ENCODE results near the gene SYT2.
"Not testable (repeated sequence)": the region's sequence is repeated elsewhere in the genome, so short reads cannot be mapped to it uniquely, and the experiment has no call there.

Gene SYT2

DNA sequence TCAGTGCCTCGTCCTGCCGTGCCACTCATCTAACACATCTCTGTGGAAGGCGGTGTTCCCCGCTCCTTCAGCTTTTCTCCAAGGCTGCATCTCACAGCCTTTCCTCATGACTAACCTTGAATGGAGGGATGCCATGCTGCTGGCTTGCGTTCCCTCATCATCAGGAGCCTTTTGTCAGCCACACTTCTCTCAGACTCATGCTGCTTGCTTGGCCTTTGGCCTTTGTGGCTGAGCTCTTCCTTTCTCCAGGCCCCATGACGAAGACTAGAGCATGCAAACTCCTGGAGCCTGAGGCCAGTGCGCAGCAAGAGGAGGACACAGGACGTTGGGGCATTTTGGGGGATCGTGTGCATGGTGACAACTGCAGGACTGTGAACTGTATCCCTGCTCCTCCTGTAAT, 70.8 kb downstream of the SYT2 start:
- no peak for DNase-seq

DNA sequence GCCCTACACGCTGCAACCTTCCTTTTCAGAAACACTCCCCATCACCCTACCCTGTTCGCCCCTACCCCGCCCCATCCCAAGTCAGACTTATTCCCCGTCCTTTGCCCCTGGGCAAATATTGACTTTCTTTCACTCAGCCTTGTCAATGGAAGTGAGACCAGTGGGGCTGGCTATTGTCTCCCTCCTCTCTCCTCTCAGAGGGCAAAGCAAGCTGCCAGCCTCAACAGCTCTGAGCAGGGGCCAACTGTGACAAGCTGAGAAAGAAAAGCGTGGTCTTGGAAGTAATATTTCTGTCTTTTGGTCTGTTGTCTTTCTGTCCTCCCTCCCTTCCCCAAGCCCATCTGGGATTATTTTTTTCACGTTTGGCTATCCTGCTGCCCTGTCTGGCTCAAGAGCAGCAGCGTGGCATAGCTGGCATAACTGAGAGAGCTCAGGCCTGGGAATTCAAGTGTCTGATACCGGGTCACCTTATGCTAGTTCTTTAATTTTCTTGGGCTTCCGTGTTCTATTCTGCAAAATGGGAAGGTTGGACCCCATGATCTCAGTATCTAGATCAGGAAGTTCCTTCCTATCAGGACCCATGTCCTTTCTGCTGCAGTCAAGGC, 71.5 kb downstream of the SYT2 start:
- not testable (repeated sequence) for DNase-seq

DNA sequence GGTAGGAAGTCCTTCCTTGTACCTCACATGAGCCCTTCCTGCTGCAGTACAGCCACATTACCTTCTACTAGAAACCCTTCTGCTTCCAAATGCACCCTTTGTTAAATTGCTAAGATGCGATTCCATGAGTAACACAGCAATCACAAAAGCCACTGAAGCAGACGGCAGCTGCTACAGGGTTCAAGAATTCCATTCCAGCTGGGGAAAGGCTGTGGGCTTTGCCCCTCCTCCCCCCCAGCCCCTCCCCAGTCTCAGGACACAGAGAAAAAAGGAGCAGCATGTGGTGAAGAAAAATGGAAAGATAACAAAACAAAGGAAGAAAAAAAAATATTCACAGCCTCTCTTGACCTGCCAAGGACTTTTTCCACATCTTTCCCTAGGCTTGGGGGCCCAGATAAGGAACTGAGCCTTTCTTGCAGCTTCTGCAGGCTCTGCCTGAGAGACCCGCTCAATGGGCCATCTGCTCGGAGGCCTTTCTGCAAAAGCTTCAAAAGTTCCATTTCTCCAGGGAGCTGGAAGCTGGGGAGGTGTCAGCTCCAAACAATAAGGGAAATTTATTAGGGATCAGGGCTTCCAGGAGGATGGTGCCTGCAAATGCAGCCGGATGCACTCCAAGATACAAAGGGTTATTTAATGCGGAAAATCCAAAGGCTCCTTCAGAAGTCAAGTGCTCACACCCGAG, 72.1 kb downstream of the SYT2 start:
- no peak for DNase-seq

DNA sequence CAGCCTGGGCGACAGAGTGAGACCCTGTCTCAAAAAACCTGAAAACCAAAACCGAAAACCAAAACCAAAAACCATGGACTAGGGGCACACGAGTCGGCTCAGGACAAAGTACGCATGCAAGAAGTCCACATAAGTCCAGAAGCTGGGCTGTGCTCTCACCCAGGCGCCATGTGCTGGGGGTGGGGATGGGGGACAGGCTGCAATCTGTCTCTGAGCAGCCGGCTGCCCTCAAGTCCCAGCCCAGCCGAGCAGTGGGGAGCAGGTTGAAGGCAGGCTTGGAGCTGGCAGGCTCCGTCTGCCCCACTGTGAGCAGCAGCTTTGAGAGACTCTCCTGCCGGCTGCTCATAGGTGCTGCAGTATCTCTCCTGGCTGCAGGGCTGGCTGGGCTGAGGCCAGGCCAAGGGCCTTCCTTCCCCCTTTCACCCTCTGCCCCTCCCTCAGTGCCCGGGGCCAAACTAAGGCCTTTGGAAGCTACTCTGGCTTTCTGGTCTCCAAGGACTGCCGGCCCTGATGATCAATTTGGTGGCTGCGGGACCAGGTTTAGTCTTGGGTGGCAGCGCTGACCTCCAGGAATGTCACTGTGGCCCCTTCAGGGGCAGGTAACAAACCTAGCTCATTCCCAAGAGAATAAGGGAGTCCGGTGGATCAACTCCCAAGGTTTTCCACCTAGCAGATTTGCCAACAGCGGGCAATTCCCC, 72.8 kb downstream of the SYT2 start:
- DNase-seq: not testable (repeated sequence)

DNA sequence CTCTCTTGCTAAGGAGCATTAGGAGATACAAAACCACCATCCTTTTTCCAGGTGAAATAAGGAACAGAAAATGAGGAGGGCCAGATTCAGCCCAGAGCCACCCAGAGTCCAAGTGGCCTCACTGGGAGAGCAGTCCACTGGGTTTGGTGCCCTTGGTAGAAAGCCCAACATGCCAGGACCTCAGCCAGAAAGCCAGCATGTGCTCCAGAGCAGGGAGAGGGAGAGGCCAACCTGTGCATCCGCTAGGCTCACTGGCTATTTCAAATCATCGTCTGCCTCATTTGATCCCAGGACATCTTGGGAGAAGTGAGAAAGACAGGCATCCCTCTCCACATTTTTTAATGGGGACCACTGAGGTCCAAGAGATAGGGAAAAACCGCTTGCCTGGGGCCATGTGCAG, 74.1 kb downstream of the SYT2 start:
- DNase-seq: not testable (repeated sequence)

DNA sequence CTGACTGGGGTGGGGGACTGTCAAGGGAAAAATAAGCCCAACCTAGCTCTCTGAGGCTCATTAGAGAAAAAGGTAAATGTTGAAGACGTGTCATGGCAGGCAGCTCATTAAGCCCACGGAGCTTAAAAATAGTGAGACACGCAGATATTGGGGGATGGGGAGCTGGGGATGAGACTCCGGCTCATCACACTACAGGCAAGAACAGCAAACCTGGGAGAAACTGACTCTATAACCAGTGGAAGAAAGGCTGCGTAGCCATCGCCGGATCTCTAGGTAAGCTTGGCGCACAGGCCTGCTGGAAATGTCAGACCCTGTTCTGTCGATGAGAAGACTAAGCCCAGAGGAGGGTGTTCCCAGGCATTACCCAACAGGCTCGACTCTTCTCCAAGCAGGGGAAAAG, 78.0 kb downstream of the SYT2 start:
- no peak for DNase-seq

DNA sequence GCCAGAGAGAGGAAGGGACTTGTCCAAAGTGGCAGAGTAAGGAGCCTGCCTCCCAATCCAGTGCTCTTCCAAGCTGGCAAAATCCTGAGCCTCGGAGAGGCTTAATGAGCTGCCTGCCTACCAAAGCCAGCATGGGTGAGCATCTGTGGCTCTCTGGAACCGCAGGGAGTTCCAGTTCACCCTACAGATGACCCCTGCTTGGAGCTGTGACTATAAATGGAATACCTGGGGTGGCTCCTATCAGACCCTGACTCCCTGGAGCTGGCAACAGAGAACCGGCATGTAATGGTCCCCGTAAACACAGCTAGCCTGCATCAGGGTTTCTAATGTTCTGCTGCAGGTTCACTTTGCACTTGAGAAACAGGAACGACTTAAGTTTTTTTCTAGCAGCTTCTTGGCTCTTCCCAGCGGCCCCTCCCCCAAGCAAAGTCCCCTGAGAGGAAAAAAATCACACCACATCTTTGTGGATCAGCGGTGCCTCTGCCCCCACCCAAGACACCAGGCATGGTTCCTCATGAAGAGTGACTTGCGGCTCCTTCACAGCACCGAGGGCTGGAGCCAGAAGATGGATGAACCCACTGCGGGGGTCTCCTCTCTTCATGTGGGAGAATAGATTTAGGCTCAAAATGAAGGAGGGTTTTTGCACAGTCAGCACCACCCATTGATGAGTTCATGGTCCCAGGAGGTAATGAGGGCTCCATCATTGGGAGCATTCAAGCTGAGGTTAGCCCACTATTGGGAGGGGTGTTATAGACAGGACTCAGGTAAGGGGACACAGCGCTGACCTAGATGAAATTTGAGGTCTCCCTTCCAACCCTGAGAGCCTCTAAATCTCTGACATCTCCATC, 79.0 kb downstream of the SYT2 start:
- DNase-seq: no peak

DNA sequence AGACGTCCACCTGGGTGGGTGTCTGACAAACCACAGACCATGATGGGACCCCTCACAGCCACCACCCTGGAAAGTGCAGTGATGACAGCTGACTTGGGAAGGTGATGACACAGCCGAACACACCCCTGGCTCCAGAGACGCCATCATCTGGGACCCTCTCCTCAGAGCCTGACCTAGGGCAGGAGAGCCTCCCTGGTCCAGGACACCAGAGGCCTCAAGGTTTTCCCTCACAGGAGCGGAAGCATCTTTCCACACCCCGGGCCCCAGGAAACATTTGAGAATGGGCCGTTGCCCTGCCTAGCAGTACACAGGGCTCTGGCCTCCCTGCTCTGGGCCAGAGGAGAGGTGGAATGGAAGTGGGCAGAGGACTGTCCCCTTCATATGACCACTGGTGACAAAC, 79.7 kb downstream of the SYT2 start:
- DNase-seq: no peak

DNA sequence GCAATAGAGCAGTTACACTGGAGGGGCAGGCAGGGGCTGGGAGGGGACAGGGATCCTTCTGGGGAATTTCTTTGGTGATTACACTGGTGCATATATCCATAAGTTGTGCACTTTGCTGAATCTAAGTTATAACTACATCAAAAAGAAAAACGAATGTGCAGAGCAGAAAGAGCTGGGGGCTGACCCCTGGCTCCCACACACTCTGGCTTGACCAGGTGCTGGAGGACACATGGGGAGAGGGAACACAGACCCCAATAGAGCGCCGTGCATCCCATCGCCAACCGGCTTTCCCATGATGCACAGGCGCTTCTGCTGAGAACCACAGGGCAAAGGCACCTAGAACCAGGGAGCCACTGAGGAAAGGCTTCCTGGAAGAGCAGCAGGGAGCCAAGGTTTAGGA, 80.2 kb downstream of the SYT2 start:
- not testable (repeated sequence) for DNase-seq

DNA sequence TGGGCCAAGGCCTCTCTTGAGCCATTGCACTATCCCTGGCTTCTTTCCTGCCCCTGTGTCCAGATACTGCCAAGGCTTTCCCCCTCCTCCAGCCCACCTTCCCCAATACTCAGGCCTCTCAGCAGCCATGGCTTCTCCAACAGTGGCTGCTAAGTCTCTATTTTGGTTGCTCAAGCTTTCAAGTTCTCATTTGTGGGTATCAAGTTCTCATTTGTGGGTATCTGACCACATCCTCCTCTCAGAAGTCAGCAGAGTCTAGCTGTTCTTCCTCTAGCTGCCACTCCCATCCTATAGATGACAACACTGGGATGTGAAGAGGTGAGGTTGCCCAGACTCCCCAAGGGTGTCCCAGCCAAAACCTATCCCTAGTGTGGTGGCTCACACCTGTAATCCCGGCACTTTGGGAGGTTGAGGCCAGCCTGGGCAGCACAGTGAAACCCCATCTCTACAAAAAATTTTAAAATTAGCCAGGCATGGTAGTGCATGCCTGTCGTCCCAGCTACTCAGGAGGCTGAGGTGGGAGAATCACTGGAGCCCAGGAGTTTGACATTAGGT, 80.9 kb downstream of the SYT2 start:
- DNase-seq: not testable (repeated sequence)

DNA sequence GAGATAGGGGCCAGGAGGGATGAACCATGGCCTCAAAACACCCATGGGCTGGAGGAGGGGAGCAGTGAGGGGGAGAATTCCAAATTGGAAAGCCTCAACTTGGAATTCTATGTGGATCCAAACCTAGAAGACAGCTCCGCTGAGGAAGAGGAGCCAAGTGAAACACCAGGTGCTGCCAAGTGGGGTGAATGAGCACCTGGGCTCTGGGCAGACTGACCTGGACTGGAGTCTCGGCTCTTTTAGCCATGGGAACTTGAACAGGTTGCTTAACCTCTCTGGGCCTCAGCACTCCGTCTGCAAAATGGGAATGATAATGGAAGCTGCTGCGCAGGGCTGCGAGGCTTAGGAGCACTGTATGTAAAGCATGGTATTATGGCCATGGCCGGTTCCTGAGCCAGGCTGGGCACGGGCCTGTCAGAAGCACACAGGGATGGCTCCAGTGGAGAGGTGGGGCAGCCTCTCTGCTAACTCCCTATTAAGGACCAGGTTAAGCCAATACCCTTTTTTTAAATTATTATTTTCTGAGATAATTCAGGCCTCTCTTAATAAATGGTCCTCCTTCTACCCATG, 81.5 kb downstream of the SYT2 start:
- no peak for DNase-seq

DNA sequence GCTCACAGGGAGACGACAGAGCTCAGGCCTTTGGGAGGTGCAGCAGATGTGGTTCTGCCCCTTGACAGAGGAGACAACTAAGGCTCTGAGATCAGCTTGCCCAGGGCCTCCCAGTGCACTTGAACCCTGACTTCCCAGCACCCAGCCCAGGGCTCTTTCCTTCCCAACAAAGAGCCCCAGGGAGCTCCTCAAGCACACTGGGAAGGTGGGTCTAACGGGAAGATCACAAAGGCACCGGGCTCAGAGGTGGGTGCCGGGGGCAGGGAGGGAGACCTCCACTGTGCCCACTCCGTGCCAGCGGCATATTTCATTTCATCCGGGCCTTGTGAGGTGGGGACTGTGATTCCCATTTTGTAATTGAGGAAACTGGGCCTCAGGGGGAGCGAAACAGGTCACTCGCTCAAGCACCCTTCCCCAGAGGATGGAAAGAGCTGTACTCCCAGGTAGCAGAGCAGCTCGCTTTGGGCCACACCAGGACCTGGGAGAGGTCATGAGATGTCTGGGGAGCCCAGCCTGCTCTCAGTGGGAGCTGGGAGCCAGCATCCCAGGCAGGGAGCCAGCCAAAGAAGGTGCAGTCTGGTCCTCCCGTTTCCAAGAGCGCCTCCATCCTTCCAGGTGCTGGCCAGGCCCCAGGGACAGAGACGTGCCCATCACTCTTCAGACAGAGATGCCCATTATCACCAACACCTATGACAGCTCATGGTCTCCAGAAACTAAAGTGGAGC, 82.3 kb downstream of the SYT2 start:
- DNase-seq: no peak

DNA sequence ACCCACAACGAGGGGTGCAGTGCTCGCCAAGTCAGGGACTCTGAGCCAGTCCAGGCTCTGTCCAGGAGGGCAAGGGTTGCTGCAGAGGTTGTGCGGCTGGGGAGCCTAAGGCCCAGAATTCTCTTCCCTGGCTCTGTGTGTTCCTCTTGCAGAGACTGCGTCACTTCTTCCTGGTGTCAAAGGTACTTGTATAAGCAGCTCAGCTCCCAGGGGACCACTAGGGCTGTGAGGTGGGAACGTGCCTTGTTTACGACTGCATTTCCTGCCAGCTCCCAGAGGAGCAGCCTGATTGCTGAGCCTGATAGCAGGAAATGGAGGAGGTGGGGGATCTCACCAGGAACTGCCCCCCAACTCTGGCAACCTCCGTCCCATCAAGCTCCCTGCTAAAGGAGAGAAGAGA, 83.2 kb downstream of the SYT2 start:
- not testable (repeated sequence) for DNase-seq

DNA sequence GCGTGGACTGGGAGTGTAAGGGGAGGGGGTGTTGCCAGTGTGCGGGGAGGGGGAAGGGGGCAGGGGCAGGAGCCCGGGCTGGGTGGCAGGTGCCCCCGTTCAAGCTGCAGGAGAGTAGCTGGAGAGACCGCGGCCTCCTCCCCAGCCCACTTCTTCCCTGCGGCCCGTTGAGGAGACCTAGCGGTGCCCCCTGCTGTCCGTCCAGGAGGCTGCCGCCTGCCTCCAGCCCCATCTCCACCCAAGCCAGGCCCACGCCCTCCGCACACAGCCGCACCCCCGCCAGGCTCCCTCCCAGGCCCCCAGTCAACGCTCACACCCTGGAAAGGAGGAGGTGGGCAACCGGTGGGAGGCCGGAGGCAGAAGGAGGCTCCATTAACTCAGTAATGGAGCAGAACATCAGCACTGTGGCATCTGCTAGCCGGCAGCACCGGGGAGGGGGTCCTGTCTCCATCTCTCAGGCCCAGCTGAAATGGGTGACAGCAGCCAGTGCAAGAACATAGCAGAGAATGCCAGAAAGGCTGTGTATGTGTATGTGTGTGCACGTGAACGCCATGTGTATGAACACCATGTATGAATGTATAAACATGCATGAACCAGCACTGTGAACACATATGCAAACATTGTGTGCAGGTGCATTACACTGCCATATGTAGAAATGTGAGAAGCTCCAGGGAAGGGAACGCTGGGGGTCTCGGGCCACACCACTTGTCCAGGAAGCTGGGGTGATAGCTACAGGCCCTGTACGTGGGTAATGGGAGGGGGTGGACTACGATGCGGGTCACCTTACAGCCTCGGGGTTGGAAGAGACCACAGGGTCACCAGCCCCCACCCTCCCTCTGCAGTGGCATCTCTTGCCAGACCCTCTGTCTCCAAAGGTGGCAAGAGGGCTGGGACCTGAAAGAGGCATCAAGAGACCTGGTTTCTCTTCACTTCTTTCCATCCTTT, 84.6 kb downstream of the SYT2 start:
- DNase-seq: peak; percentile 67 to 80

DNA sequence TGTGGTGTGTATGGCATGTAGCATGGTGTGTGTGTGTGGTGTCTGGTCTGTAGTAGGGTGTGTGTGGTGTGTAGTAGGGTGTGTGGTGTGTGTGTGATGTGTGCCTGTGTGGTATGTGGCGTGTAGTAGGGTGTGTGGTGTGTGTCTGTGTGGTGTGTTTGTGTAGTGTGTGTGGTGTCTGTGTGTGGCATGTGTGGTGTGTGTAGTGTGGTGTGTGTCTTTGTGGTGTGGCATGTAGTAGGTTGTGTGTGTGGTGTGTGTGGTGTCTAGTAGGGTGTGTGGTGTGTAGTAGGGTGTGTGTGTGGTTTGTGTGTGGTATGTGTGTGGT, 85.5 kb downstream of the SYT2 start:
- DNase-seq: no peak

DNA sequence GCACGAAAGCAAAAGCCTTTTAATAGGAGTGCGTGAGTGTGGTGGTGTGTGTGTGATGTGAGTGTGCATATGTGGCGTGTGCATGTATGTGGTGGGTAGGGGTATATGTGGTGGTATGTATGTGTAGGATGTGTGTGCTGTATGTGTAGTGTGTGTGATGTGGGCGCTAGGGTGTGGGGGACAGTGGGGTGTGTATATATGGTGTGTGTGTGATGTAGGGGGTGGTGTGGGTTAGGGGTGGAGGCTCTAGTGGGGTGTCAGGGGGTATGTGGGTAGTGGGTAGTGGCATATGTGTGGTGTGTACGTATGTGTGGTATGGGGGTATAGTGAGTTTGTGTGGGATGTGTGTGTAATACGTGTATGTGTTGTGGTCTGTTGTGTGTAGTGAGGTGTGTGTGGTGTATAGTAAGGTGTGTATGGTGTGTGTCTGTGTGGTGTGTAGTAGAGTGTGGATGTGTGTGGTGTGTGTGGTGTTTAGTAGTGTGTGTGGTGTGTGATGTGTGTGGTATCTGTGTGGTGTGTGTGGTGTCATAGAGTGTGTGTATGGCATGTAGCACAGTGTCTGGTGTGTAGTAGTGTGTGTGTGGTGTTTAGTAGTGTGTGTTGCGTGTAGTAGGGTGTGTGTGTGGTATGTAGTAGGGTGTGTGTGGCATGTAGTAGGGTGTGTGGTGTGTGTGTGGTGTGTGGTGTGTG, 86.0 kb downstream of the SYT2 start:
- no peak for DNase-seq

DNA sequence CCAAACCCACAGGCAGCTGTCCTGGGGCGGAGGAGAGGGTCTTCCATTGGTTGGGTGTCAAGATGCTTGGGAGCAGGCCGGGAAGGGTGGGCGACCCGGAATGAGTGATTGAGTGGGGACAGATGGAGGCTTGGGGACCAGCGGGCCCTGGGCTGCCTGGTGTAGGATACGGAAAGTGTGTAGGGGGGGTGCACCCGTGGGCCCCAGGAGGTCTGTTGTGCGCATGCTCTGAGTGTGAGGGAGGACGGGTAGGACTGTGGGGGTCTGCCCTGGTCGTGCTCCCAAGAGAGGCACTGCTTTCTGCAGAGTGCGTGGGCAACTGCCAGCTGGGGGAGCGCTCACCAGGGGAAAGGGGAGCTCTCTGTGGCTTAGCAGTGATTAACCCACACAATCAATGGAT, 86.8 kb downstream of the SYT2 start:
- not testable (repeated sequence) for DNase-seq

DNA sequence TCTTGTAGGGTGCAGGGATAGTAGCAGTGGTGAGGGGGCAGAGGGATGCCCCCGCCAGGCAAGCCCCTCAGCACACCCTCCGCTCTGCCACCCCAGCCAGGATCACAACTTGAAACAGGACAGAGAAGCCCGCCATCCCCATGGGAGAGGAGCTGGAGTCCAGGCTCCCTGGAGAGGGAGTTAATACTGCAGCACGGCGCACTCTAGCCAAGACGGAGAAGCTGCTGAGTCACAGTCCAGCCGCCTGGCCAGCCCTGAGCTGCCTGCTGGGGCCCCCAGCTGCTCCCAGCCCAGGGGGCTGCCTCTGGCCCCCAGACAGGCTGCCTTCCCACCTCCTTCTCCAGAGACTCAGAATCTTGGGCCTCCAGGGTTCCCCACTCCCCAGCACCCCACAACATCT, 87.2 kb downstream of the SYT2 start:
- DNase-seq: no peak

DNA sequence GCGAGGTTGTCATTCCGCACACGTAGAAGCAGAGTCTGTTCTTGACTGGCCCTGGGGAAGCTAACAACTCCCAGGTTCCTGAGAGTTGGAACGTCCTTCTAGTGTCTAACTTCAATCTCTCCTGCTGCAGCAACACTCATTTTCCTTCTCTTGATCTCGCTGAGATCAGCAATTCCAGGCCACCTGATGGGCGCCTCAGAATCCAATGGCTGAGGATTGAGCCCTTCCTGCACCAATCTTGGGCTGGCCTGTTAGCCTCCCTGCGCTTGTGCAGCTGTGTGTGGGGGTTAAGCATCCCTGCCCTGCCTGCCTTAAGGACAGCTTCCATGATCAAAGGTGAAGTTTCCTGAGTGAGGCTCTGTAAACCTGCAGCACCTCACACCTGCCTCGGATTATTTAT, 87.9 kb downstream of the SYT2 start:
- no peak for DNase-seq

DNA sequence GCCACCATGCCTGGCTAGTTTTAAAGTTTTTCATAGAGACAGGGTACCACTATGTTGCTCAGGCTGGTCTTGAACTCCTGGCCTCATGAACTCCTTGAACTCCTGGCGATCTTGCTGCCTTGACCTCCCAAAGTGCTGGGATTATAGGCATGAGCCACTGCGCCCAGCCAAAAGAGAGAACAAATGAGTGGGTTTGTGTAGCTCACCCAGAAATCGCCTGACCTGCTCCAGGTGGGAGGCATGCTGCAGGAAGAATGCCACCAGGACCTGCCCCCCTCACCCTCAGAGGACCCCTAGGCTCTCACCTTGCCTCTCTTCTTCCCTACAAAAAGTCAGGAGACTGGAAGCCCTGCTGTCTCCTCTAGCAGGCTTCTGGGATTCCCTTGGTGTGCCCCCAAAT, 88.8 kb downstream of the SYT2 start:
- DNase-seq: no peak

All from activated T-cell treated with anti-CD3 and anti-CD28 coated beads, Interleukin-2, amount 50 U/mL, for 48 hours (primary cell).